Measurements from ENCODE around the gene CHD8. TPM values are rescaled to one million over a fixed set of nuclear protein-coding genes. Genes with fewer than 3 reads are reported as not detected.
"Not testable (repeated sequence)": the region's sequence is repeated elsewhere in the genome, so short reads cannot be mapped to it uniquely, and the experiment has no call there.

The CHD8 gene
- total RNA-seq, 1 donor from 2014 or later: 54.1 TPM

DNA sequence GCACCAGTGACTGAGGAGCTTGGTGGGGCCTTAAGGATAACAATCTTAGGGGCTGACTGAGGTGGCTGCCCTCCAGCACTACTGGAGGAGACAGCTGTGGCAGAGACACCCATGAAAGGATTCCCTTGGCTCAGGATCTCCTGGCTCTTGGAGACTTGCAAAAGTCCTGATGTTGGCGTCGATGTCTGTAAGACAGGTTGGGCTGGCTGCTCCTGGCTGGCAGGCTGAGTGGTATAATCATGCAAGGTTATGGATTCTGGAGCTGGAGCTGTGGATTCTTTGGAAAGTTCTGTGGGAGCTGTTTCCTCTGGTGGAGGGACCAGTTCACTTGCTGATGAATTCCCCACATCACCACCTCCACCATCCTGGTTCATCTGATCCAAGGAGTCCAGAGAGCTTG lies 24.8 kb downstream of the CHD8 start:
- no peak for DNase-seq

GRCh38 chr14:21428930-21429329 lies 27.0 kb downstream of the CHD8 start:
- DNase-seq: no peak

- DNase-seq: no peak
Measured at GRCh38 chr14:21426692-21427091, 29.2 kb downstream of the CHD8 start.

DNA sequence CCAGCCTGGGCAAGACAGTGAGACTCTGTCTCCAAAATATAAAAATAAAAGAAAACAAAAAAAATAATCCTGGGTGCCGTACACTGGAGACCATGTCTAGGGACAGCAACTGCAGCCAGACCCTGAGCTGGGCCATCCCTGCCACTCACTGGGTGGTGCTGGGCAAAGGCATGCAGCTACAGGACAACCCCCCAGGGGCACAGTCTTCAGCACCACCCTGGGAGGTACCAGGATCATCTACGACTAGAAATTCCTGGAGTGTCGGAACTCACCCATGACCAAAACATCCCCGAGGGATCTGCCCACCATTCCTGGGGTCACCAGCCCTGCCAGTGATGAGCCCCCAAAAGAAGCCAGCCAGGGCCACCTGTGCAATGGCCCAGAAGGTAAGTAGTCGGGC lies 36.4 kb downstream of the CHD8 start:
- no peak for DNase-seq

DNA sequence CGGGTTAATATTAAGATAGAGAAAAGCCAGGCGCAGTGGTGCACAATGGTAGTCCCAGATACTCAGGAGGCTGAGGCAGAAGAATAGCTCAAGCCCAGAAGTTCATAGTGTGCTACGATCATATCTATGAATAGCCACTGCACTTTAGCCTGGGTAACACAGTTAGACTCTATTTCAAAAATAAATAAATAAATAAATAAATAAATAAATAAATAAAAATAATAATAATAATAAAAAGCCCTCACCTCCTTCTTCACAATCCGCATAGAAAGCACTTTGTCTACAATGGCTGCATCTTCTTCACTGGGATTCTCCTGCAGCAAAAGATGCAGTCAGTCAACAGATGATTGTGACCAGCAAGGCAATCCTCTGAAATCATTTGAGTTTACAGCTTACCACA lies 40.6 kb downstream of the CHD8 start:
- DNase-seq: no peak

- no peak for DNase-seq
Measured at GRCh38 chr14:21414137-21414631, 41.7 kb downstream of the CHD8 start.

GRCh38 chr14:21408147-21408546 lies 47.8 kb downstream of the CHD8 start:
- no peak for DNase-seq

- no peak for DNase-seq
Measured at GRCh38 chr14:21406213-21406612, 49.7 kb downstream of the CHD8 start.

GRCh38 chr14:21405097-21405496 lies 50.8 kb downstream of the CHD8 start:
- DNase-seq: no peak

DNA sequence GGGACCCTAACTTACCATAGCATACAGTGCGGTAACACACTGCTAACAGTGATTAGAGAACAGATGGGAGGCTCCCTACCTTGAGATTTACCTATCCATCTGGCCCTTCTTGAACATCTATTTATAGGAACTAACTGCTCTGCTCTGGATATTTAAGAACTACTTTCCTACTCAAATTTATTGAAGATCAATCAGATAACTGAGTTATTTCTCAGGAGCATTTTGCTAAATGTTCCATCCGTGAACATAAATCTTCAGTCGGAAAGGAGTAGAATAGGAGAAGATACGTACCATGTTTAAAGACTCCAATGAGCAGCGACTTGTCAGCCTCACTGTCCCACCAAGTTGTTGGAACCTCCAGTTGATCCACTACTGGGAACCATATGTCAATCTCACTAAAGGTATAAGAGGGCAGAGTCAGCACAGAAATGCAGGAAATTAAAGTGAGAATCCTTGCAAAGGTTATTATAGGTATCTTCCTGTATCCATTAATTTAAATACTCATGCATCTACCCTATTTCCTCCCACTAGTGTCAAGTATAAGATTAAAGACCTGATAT lies 56.5 kb downstream of the CHD8 start:
- DNase-seq: no peak

DNA sequence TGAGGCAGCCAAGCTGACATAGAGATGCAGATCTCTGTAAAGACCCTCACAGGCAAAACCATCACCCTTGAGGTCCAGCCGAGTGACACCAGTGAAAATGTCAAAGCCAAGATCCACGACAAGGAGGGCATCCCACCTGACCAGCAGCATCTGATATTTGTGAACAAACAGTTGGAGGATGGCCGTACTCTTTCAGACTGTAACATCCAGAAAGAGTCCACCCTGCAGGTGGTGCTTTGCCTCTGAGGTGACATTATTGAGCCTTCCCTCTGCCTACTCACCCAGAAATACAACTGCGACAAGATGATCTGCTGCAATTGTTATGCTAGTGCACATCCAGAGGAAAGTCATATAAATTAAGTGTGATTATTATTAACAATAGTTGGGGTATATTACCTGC lies 57.0 kb downstream of the CHD8 start:
- no peak for DNase-seq

- no peak for DNase-seq
Measured at GRCh38 chr14:21395450-21395849, 60.5 kb downstream of the CHD8 start.

DNA sequence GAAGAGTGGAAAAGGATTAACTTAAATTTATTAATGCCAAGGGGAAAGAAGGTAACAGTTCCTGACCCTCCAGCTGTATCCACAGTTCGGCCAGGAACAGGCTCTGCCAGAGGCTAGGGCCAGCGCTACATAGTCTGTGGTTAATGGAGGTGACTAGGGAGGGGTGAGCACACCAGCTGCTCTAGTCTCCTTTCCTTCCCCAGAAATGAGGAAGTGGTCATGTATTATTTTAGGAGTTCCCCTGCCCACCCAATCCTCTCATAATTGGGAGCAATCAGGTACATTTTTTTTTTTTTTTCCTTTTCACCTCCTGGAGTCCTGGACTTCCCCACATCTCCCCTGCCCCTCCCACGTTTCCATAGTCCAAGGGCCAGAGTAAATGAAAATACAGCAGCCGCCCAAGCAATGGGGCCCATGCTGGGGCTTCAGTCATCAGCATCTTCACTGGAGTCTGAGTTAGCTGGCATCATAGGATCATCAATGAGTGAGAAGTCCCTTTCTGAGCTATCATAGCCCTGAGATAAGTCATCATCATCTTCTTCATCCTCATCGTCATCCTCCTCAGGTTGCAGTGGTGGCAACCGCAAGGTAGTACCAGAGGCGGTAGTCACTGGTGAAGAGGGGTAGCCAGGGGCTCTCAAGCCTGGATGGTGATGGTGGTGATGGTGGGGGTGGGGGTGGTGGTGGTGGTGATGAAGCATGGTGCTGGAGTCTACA lies 70.6 kb downstream of the CHD8 start:
- no peak for DNase-seq

GRCh38 chr14:21384494-21384851 lies 71.5 kb downstream of the CHD8 start:
- no peak for DNase-seq

DNA sequence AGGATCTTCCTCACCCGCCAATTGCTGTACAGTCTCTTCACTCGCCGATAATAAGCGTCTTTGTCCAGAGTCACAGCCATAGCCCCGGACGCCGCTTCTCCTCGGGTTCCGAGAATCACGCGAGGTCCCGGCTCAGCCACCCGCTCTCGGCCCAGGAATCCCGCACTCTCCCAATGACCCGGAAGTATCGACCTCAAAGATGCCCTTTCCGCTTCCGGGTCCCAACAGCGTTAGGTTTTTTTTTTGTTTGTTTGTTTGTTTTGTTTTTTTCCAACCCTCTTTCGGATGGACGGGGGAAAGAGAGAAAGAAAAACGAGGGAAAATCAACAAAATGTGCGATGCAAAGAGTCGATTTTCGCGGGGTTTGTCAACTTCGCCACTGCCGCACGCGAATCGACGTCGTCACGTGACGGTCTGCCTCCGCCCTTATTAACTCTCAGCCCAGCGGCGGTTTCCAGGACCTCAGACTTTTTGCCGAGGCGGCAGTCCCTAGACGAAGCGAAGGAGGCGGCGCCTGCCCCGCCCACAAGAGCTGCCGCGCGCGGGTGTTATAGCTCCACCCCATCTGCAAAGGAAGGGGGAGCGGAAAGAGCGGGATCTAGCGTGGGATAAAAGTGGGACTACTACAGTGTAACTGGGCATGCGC lies 72.0 kb downstream of the CHD8 start, which contains the start of gene SUPT16H:
Gene SUPT16H, minus strand, starts transcription at position 172 of the 646 bp plus-strand sequence. Its CDS starts 92 bp downstream, at position 80.
- peak; percentile 91 for DNase-seq

- DNase-seq: peak; percentile 17
Measured at GRCh38 chr14:21382886-21383847, 72.8 kb downstream of the CHD8 start.

DNA sequence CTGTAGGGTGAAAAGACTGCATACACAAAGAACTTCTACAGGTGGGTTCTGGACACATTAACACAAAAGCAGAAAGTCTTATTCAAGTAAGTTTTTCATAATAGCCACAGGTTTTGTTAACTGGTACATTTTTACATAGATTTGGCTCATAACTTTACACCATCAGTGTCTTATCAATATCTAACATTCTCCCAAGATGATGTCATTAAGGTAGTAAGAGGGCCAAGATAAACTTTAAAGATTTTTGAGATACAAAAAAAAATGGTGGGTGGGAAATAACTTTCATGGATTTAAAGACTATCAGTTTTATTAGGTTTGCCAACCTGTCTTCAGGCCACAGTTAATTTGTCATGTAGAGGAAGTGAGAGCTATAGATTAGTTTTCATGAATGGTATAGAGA lies 73.8 kb downstream of the CHD8 start:
- DNase-seq: no peak

DNA sequence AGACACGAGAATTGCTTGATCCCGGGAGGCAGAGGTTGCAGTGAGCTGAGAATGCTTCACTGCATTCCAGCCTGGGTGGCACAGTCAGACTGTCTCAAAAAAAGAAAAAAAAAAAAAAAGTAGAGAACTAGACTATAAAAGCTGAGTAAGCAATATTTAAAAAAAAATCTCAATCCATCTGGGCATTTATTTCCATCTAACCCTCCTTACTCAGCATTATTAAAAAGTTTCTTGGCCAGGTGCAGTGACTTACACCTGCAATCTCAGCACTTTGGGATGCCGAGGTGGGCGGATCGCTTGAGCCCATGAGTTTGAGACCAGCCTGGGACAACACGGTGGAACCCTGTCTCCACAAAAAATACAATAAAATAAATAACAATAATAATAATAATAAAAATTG lies 76.6 kb downstream of the CHD8 start:
- no peak for DNase-seq

- no peak for DNase-seq
Measured at GRCh38 chr14:21373980-21374379, 81.9 kb downstream of the CHD8 start.

DNA sequence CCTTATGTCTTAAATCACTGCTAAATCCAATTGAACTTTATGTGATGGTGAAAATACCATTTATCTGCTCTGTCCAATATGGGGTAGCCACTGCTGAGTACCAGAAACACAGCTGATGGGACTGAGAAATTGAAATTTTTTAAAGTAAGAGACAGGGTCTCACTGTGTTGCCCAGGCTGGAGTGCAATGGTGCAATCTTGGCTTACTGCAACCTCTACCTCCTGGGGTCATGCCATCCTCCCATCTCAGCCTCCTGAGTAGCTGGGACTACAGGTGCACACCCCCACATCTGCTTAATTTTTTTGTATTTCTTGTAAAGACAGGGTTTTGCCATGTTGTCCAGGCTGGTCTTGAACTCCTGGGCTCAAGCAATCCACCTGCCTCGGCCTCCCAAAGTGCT lies 83.1 kb downstream of the CHD8 start:
- not testable (repeated sequence) for DNase-seq

GRCh38 chr14:21369949-21370679 lies 85.8 kb downstream of the CHD8 start:
- DNase-seq: no peak
